HG02870 (cell line): ENCODE results near the gene CLPX.
"Not testable (repeated sequence)": the region's sequence is repeated elsewhere in the genome, so short reads cannot be mapped to it uniquely, and the experiment has no call there.

Experiments
- ATAC-seq: cut with Tn5 transposase; IDR thresholded peaks from one replicate; pipeline ENCODE4 v1.9.1; 2021; ENCODE audit warnings: mild to moderate bottlenecking, moderate library complexity; ENCODE audit not compliant: unreplicated experiment

Gene CLPX

GRCh38 chr15:65105038-65105437, 80.1 kb downstream of the CLPX start:
- ATAC-seq = no peak

- ATAC-seq = no peak
Measured at GRCh38 chr15:65102912-65103311, 82.2 kb downstream of the CLPX start.

GRCh38 chr15:65101891-65102708, 83.0 kb downstream of the CLPX start:
- no peak for ATAC-seq

- ATAC-seq = no peak
Measured at GRCh38 chr15:65101411-65101890, 83.7 kb downstream of the CLPX start.

- no peak for ATAC-seq
Measured at GRCh38 chr15:65100442-65100841, 84.7 kb downstream of the CLPX start.

GRCh38 chr15:65099801-65100200, 85.3 kb downstream of the CLPX start:
- ATAC-seq = not testable (repeated sequence)

- no peak for ATAC-seq
Measured at GRCh38 chr15:65099336-65099735, 85.8 kb downstream of the CLPX start.
